DND-41 (cell line): ENCODE measurements around the gene CIB2.

Experiments used
- CTCF ChIP-seq: IDR thresholded peaks from 2 replicates; pipeline ENCODE4 v1.5.1; 2012; ENCODE audit warnings: borderline replicate concordance, low read length, moderate library complexity, mild to moderate bottlenecking; ENCODE audit not compliant: poor library complexity, severe bottlenecking; ENCODE audit errors: extremely low read depth
- EZH2 ChIP-seq: IDR thresholded peaks from 3 replicates; pipeline ENCODE4 v1.6.1; 2012; ENCODE audit warnings: borderline replicate concordance, low read depth, mild to moderate bottlenecking, moderate library complexity, low read length, inconsistent platforms; ENCODE audit not compliant: severe bottlenecking

- TF ChIP-seq EZH2 (no peak), CTCF (no peak)
Measured at GRCh38 chr15:78092261-78093041, 38.8 kb downstream of the CIB2 start, which contains the start of gene SH2D7.
